GM23338 (cell line): ENCODE data around the gene RNF180.
"Not testable (repeated sequence)": the region's sequence is repeated elsewhere in the genome, so short reads cannot be mapped to it uniquely, and the experiment has no call there.

ENCODE experiments used
- EZH2 ChIP-seq: fragments of 200-600 bp; sonication (generic); IDR thresholded peaks from one replicate; pipeline ENCODE4 v1.8.0; 2017; ENCODE audit warnings: antibody characterized with exemption, mild to moderate bottlenecking, low read depth; ENCODE audit not compliant: unreplicated experiment
- JUNB ChIP-seq: IDR thresholded peaks from one replicate; pipeline ENCODE4 v1.6.1; 2016; ENCODE audit warnings: antibody characterized with exemption; ENCODE audit not compliant: unreplicated experiment

- not testable (repeated sequence) for TF ChIP-seq JUNB, EZH2
These were observed 59.8 kb downstream of the RNF180 start for GRCh38 chr5:64225286-64225981.
